Measurements from ENCODE around the gene STIP1.

The STIP1 gene

GRCh38 chr11:64253043-64253442 is 67.1 kb downstream of the STIP1 start:
- DNase-seq = no peak

- no peak for DNase-seq
These were observed 67.5 kb downstream of the STIP1 start for GRCh38 chr11:64253481-64253880.
